CD14-positive monocyte (primary cell): ENCODE measurements around the gene SYNDIG1. TPM values are rescaled to one million over a fixed set of nuclear protein-coding genes. Genes with fewer than 3 reads are reported as not detected.

Source experiments
- DNase-seq, 3 donors: peaks; one replicate each; pipeline ENCODE4 v3.0.0-alpha.2; 2011 to 2022
- H2AFZ ChIP-seq: 2 replicates; pipeline ENCODE4 v1.6.0; 2012; ENCODE audit warnings: mild to moderate bottlenecking, low read depth, low read length, inconsistent platforms; ENCODE audit not compliant: insufficient read depth, poor library complexity, severe bottlenecking
- H3K27ac ChIP-seq, 2 donors: 1 replicate in 1 of 2; 2 replicates in 1 of 2; pipeline ENCODE4 v1.5.1; 2012 to 2013; ENCODE audit warnings: low read length in 2 of 2, control low read depth in 1 of 2, inconsistent platforms in 1 of 2, low read depth in 1 of 2, mild to moderate bottlenecking in 1 of 2
- H3K27me3 ChIP-seq, 2 donors: one replicate each; pipeline versions ENCODE4 v1.6.0 to v1.6.1; 2011 to 2013; ENCODE audit warnings: low read length in 2 of 2; ENCODE audit not compliant: control insufficient read depth in 2 of 2, insufficient read depth in 2 of 2
- H3K36me3 ChIP-seq, 2 donors: replicated peaks in 1 of 2; 1 replicate in 1 of 2; 2 replicates in 1 of 2; pipeline versions ENCODE4 v1.5.1 to v1.6.1; 2012 to 2013; ENCODE audit warnings: low read length in 2 of 2, control low read depth in 1 of 2, inconsistent platforms in 1 of 2, mild to moderate bottlenecking in 1 of 2; ENCODE audit not compliant: insufficient read depth in 2 of 2, control insufficient read depth in 1 of 2
- H3K4me1 ChIP-seq, 2 donors: 1 replicate in 1 of 2; 2 replicates in 1 of 2; pipeline versions ENCODE4 v1.5.1 to v1.6.1; 2012 to 2013; ENCODE audit warnings: low read length in 2 of 2, control low read depth in 1 of 2, inconsistent platforms in 1 of 2, mild to moderate bottlenecking in 1 of 2, moderate library complexity in 1 of 2; ENCODE audit not compliant: insufficient read depth in 2 of 2, control insufficient read depth in 1 of 2
- H3K4me2 ChIP-seq: replicated peaks from 2 replicates; pipeline ENCODE3; 2012; ENCODE audit warnings: low read length, moderate library complexity, mild to moderate bottlenecking; ENCODE audit not compliant: poor library complexity, severe bottlenecking; ENCODE audit errors: extremely low read depth
- H3K4me3 ChIP-seq, 3 experiments: fragments of 200-600 bp in 1 of 3; sonication (generic) in 1 of 3; replicated peaks in 1 of 3; 1 replicate in 2 of 3; 2 replicates in 1 of 3; pipeline ENCODE4 v1.5.1; 2011 to 2013; ENCODE audit warnings: low read length in 3 of 3, mild to moderate bottlenecking in 3 of 3, control low read depth in 2 of 3, low read depth in 2 of 3, inconsistent platforms in 1 of 3, moderate library complexity in 1 of 3
- H3K79me2 ChIP-seq: 2 replicates; pipeline ENCODE4 v1.6.0; 2012; ENCODE audit warnings: mild to moderate bottlenecking, control low read depth, inconsistent platforms, low read length, moderate library complexity; ENCODE audit not compliant: insufficient read depth
- H3K9ac ChIP-seq: 2 replicates; pipeline ENCODE4 v1.6.0; 2017; ENCODE audit warnings: low read length, mild to moderate bottlenecking; ENCODE audit not compliant: insufficient read depth, poor library complexity, severe bottlenecking
- H3K9me3 ChIP-seq, 2 donors: replicated peaks in 1 of 2; 1 replicate in 1 of 2; 2 replicates in 1 of 2; pipeline versions ENCODE4 v1.5.1 to v1.6.1; 2012 to 2013; ENCODE audit warnings: low read length in 2 of 2, control low read depth in 1 of 2; ENCODE audit not compliant: control insufficient read depth in 1 of 2, insufficient read depth in 1 of 2
- H4K20me1 ChIP-seq: 2 replicates; pipeline ENCODE4 v1.6.0; 2012; ENCODE audit warnings: mild to moderate bottlenecking, low read length, control low read depth, moderate library complexity; ENCODE audit not compliant: insufficient read depth
- H3K27ac Mint-ChIP-seq, 7 donors: one replicate each; pipeline ENCODE4 v1.8.0; 2020; ENCODE audit warnings: mild to moderate bottlenecking in 7 of 7, mixed read lengths in 7 of 7, moderate library complexity in 6 of 7, inconsistent platforms in 2 of 7
- H3K27me3 Mint-ChIP-seq, 3 donors: one replicate each; pipeline ENCODE4 v1.8.0; 2021 to 2022; ENCODE audit warnings: low read depth in 3 of 3, mild to moderate bottlenecking in 3 of 3, mixed read lengths in 3 of 3, moderate library complexity in 3 of 3, inconsistent platforms in 1 of 3
- H3K36me3 Mint-ChIP-seq, 2 donors: one replicate each; pipeline ENCODE4 v1.8.0; 2020; ENCODE audit warnings: mixed read lengths in 2 of 2, inconsistent platforms in 1 of 2, mild to moderate bottlenecking in 1 of 2
- H3K4me1 Mint-ChIP-seq: one replicate; pipeline ENCODE4 v1.8.0; 2020; ENCODE audit warnings: mild to moderate bottlenecking, mixed read lengths
- H3K4me3 Mint-ChIP-seq, 2 donors: one replicate each; pipeline ENCODE4 v1.8.0; 2020; ENCODE audit warnings: mild to moderate bottlenecking in 2 of 2, mixed read lengths in 2 of 2, moderate library complexity in 1 of 2
- H3K9me3 Mint-ChIP-seq, 7 donors: one replicate each; pipeline ENCODE4 v1.8.0; 2020 to 2022; ENCODE audit warnings: mixed read lengths in 7 of 7, mild to moderate bottlenecking in 6 of 7, moderate library complexity in 6 of 7, inconsistent platforms in 2 of 7
- WGBS: methylation state at CpG from one replicate; pipeline ENCODE4 v1.1.5; 2013; ENCODE audit warnings: missing lambda C conversion rate; ENCODE audit not compliant: insufficient coverage; 5-methylcytosine and 5-hydroxymethylcytosine counted together
- intact Hi-C, 2 donors: fragments of 100-400 bp; cut with micrococcal nuclease; formaldehyde crosslinking; loops; one replicate each; pipeline versions ENCODE4 v1.15.0 to v1.15.1; 2023
- polyA plus RNA-seq, 3 donors: library from polyadenylated mRNA; depleted of rRNA in 1 of 3; unstranded in 2 of 3; stranded (reverse) in 1 of 3; fragments of 300-500 nt in 2 of 3; fragments of >200 nt in 1 of 3; fragmentation: Illumina TruSeq in 2 of 3; gene quantifications; 1 replicate in 2 of 3; 2 replicates in 1 of 3; pipeline ENCODE4 v1.2.3, GENCODE V29; 2012 to 2021
- TF ChIP-seq, protein P1 (sequence below): fragments of 200-600 bp; IDR thresholded peaks from one replicate; pipeline ENCODE4 v1.8.0; 2022; ENCODE audit warnings: antibody characterized with exemption, mild to moderate bottlenecking

Gene SYNDIG1
- polyA plus RNA-seq, 3 donors = not detected

DNA sequence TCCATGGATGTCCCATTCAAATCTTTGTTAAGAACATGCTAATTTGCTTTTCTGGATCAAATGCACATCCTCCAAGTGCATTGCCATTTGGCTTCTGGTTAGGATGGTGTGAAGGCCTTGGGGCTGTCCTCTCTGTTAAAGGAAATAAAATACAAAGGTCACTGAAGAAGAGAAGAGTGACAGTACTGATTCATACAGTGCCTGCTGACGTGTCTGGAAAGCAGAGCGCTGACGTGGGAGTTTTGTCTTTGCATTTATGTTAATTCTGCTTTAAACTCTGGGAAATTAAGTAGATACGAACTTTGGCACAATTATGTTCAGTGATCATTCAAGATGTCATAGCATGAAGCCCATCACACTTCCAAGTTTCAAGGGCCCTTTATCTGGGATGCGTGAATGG, 33.2 kb downstream of the SYNDIG1 start:
- no peak overlapping the region for H3K4me3 Mint-ChIP-seq
- WGBS = 85% methylated on average over 4 of the region's 5 CpGs
- H3K4me3 ChIP-seq = no peak overlapping the region
- H3K36me3 ChIP-seq = no peaks in the 10 kb centered on the region
- H3K79me2 ChIP-seq = no peaks in the 10 kb centered on the region
- no peak overlapping the region for H3K27ac ChIP-seq
- TF ChIP-seq, protein P1, sequence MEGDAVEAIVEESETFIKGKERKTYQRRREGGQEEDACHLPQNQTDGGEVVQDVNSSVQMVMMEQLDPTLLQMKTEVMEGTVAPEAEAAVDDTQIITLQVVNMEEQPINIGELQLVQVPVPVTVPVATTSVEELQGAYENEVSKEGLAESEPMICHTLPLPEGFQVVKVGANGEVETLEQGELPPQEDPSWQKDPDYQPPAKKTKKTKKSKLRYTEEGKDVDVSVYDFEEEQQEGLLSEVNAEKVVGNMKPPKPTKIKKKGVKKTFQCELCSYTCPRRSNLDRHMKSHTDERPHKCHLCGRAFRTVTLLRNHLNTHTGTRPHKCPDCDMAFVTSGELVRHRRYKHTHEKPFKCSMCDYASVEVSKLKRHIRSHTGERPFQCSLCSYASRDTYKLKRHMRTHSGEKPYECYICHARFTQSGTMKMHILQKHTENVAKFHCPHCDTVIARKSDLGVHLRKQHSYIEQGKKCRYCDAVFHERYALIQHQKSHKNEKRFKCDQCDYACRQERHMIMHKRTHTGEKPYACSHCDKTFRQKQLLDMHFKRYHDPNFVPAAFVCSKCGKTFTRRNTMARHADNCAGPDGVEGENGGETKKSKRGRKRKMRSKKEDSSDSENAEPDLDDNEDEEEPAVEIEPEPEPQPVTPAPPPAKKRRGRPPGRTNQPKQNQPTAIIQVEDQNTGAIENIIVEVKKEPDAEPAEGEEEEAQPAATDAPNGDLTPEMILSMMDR = no peak
- H3K4me1 Mint-ChIP-seq = no peaks in the 10 kb centered on the region
- no peaks in the 10 kb centered on the region for H3K27me3 ChIP-seq
- H3K9me3 ChIP-seq = no peaks in the 10 kb centered on the region
- intact Hi-C loops = no loop called here
- H4K20me1 ChIP-seq = no peaks in the 10 kb centered on the region
- H3K9ac ChIP-seq = no peak overlapping the region
- H2AFZ ChIP-seq = no peak overlapping the region
- H3K4me1 ChIP-seq = no peaks in the 10 kb centered on the region
- H3K27me3 Mint-ChIP-seq = peaks cover 0 to 5% (median 3%) of the 10 kb centered on the region in 3 donors
- H3K27ac Mint-ChIP-seq = no peak overlapping the region
- no peak for DNase-seq
- H3K9me3 Mint-ChIP-seq = no peaks in the 10 kb centered on the region
- no peak overlapping the region for H3K4me2 ChIP-seq
- no peaks in the 10 kb centered on the region for H3K36me3 Mint-ChIP-seq

DNA sequence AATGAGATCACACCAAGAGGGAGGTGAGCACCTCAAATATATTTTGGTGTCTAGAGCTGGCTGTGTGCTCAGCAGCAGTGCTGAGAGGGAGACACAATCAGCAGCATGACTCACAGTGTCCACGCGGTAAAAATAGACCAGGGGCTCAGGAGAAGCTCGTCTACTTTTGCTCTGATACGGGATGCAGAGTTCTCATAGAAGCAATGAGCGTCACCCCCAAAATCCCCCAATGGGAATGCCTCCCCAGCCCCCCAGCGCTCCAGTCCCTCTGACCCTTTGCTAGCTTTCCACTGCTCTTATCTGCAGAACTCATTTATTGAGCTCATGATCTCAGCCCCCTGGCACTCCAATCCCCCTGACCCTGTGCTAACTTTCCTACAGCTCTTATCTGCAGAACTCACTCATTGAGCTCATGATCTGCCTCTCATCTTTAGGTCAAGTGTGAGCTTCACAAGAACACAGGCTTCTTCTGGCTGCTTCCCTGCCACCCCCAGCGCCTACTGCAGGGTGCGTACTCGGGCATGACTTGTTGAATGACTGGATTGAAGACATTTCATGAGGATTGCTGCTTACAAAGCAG, 34.0 kb downstream of the SYNDIG1 start:
- Mint-ChIP-seq H3K9me3 (no peaks in the 10 kb centered on the region), H3K27me3 (peaks cover 0 to 5% (median 3%) of the 10 kb centered on the region in 3 donors), H3K4me1 (no peaks in the 10 kb centered on the region), H3K27ac (peak overlapping the region in 1 of 7 donors; percentile 21), H3K36me3 (no peaks in the 10 kb centered on the region), H3K4me3 (no peak overlapping the region)
- no peaks in the 10 kb centered on the region for H3K27me3 ChIP-seq
- no peaks in the 10 kb centered on the region for H4K20me1 ChIP-seq
- no peak overlapping the region for H3K4me2 ChIP-seq
- no peaks in the 10 kb centered on the region for H3K79me2 ChIP-seq
- intact Hi-C loops = no loop called here
- TF ChIP-seq, protein P1 = no peak
- H3K36me3 ChIP-seq = no peaks in the 10 kb centered on the region
- WGBS = 71% methylated on average over 5 of the region's 9 CpGs
- H3K4me1 ChIP-seq = no peaks in the 10 kb centered on the region
- no peak overlapping the region for H3K27ac ChIP-seq
- H3K4me3 ChIP-seq = no peak overlapping the region
- H2AFZ ChIP-seq = no peak overlapping the region
- H3K9me3 ChIP-seq = no peaks in the 10 kb centered on the region
- DNase-seq = no peak
- H3K9ac ChIP-seq = no peak overlapping the region
